AG08396 (cell line): ENCODE measurements around the gene LCA5.
"Not testable (repeated sequence)": the region's sequence is repeated elsewhere in the genome, so short reads cannot be mapped to it uniquely, and the experiment has no call there.

Experiments
- DNase-seq: peaks from one replicate; pipeline ENCODE4 v3.0.0; 2012; ENCODE audit warnings: low spot score, mixed read lengths

LCA5 gene

GRCh38 chr6:79536954-79537747 is at the start of gene LCA5:
Gene LCA5 (minus strand): TSS chr6:79537430. CDS start chr6:79518894, 18,536 bp downstream.
- peak; percentile 89 for DNase-seq

- peak; percentile 40 for DNase-seq
Measured at GRCh38 chr6:79586548-79586947, 49.3 kb upstream of the LCA5 start.

- DNase-seq: no peak
Measured at GRCh38 chr6:79584332-79584731, 47.1 kb upstream of the LCA5 start.

GRCh38 chr6:79577926-79578325 is 40.7 kb upstream of the LCA5 start:
- DNase-seq: not testable (repeated sequence)

- peak; percentile 18 for DNase-seq
Measured at GRCh38 chr6:79574630-79575225, 37.5 kb upstream of the LCA5 start.

GRCh38 chr6:79574174-79574573 is 36.9 kb upstream of the LCA5 start:
- no peak for DNase-seq

GRCh38 chr6:79571030-79571367 is 33.8 kb upstream of the LCA5 start:
- DNase-seq: no peak

GRCh38 chr6:79570129-79571029 is 33.1 kb upstream of the LCA5 start:
- peak; percentile 23 for DNase-seq

- DNase-seq: no peak
Measured at GRCh38 chr6:79568996-79569395, 31.8 kb upstream of the LCA5 start.

GRCh38 chr6:79564636-79565035 is 27.4 kb upstream of the LCA5 start:
- DNase-seq: no peak

- DNase-seq: no peak
Measured at GRCh38 chr6:79559706-79560105, 22.5 kb upstream of the LCA5 start.

GRCh38 chr6:79557673-79558467 is 20.6 kb upstream of the LCA5 start:
- DNase-seq: no peak

GRCh38 chr6:79554305-79554704 is 17.1 kb upstream of the LCA5 start:
- no peak for DNase-seq

- DNase-seq: no peak
Measured at GRCh38 chr6:79551401-79551800, 14.2 kb upstream of the LCA5 start.

- no peak for DNase-seq
Measured at GRCh38 chr6:79548304-79548703, 11.1 kb upstream of the LCA5 start.

- DNase-seq: no peak
Measured at GRCh38 chr6:79546186-79546585, 9.0 kb upstream of the LCA5 start.

GRCh38 chr6:79544939-79545450 is 7.8 kb upstream of the LCA5 start:
- peak; percentile 90 for DNase-seq

GRCh38 chr6:79544299-79544927 is 7.2 kb upstream of the LCA5 start:
- DNase-seq: no peak

- no peak for DNase-seq
Measured at GRCh38 chr6:79543886-79544285, 6.7 kb upstream of the LCA5 start.

GRCh38 chr6:79543411-79543810 is 6.2 kb upstream of the LCA5 start:
- no peak for DNase-seq
